Measurements from ENCODE around the gene SKIC8.

SKIC8 gene

DNA sequence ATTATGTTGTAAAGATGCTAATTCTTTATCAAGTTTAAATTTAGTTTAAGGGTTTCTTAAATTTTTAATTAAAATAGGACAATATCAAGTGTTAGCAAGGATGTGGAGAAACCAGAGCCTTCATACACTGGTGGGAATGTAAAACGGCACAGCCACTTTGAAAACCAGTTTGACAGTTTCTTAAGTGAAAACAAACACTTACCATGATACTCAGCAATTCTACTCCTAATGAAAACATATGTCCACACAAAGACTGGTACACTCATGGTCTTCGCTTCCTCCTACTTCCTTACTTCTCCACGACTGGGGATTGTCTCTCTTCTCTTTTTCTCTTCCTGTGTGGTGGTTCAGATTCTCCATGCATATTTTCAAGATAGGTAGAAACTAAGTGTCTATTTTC, 9.2 kb downstream of the SKIC8 start:
- no peak for DNase-seq

DNA sequence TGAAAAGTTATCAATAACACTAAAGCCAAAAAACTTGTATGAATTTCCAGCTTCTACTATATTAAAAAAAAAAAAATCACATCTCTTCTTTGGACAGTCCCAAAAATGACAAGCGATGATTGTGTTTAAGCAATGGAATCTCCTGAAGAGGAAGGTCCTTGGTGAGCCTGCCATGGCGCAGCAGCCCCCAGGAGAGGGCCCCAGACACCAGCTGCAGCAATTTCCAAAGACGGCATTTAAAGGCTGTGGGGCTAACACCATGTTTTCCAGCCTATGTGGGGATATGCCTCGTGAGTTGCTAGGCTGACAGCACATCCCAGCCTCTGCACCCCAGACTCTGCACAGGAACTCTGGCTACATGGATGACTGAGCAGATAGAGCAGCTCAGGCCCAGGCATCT, 14.7 kb downstream of the SKIC8 start:
- no peak for DNase-seq

DNA sequence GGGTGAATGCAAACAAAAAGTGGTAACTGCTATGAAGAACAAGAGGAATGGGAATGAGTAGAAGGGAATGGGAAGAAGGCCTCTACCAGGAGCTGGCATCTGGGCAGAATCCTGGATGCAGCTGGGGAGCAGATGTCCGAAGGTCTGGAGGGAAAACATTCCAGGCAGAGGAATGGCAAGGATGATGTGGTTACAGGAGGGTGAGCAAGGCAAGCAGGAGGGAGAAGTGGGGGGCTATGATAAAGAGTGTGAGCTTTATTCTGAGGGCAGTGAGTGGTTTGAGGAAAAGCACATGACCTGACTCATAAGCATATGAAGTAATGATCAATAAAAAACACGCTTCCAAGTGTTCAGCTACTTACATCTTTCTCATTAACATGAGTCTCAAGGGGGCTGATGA, 17.1 kb downstream of the SKIC8 start:
- DNase-seq: no peak

DNA sequence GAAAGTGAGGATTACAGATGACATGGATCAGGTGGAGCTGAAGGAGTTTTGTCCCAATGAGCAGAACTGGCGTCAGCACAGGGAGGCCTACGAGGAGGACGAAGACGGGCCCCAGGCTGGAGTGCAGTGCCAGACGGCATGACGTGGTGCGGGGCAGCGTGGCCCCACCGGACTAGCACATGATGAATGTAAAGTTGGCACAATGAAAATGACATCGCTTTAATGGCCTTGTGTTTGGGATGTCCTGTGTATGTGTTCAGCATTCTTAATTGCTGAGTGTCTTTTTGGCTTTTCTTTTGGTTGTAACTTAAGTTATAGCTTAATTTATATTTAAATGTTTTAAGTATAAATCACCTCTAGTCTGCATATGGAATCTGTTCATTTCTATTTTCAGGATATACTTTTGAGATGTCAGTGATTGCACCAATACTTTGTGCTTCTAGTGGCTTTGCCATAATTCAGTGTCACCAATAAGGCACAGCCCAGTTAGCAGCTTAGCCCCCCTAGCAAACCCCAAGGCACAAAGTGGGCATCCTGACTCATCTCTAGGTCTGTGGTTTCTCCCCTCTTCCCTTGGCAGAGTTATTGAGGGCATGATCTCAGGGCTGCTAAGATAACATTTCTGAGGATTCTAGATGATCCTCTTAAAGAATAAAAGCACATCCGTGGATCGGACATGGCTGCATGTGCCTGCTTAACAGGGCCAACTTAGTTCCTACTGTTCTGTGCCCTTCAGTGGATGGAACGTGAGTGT, 18.9 kb downstream of the SKIC8 start:
- DNase-seq: no peak

DNA sequence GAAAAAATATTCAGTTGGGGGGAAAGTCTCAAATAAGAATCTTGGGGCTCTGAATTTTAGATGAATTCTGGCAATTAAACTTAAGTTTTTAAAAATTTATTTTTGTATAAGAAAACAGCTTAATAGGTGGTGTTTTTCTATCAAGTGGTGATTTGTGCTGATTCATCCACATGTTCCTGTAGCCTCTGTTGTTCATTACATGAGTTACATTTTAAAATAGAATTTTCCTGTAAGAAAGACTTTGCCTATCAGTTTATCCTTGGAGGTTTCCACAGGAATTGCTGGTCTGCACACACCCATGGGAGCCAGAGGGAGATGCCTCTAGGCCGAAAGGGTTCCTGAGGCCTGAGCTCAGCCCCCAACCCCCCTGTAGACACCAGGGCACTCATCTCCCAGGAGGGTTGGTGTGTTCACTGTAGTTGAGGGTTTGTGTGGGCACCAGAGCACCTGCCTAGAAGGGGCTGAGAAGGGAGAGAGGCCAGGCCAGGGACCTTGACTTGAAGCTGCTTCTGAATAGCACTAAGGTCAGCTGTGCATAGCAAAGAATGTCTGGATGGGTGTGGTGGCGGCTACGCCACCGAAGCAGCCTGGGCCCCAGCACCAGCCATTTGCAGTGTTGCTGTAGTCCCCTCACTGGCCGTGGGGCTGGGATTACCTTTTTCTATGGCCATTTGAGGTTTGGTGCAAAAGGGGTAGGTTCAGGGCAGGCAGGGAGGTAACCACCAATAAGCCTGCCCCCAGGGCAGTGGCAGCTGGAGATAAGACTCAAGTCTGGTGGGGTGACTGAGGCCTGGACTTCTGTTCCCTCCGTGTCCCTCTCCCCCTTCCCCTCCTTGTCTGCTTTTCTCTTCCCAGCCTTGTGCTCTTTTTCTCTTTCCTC, 23.1 kb downstream of the SKIC8 start:
- no peak for DNase-seq

DNA sequence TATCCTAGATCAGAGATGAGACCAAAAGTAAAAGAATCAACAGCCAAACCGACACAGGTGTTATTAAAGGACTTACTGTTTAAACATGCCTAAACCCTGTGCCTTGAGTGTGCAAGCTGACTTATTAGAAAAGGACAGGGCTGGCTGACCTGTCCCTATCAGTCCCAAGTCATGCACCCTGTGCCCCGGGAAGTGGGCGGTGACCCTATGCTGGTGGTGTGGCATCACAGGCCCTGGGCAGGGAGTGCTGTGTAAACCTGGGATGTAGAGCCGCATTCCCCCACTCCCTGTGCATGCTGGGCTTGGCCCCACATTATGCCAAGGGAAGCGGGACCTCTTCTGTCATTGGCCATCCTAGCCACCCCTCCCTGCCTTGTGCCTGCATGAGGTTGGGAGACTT, 24.4 kb downstream of the SKIC8 start:
- DNase-seq: no peak

DNA sequence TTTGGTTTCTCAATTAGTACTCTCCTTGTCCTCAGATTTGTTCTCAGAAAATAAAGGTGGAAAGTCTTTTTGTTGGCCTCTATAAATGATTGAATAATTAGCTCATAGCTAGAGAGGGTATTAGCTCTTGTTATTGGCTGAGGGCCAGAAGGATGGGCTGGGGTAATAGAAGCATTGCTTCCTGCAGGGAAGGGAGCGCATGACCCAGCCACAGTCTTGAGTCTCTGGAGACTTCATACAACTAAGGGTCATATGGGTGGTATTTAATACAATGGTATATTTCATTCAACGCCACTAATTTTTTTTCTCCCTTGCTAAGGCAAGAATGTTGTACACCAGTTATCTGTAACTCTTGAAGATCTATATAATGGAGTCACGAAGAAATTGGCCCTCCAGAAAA, 26.6 kb downstream of the SKIC8 start:
- no peak for DNase-seq

DNA sequence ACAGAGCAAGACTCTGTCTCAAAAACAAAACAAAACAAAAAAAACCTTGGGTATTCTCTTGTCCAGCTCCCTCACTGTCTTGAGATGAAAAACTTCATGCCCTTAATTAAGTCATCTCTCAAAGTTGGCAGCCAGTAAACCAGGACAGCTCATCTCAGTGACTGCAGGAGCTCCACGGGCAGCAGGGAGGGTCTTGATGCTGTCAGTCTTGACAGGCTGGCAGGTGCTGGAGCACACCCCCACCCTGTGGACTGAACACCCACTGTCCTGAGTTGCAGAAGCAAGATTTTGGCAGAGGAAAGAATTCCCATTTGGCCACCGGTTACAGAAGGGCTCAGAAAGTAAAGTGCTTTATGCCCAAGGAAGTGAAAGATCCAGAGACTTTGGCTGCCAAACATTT, 27.1 kb downstream of the SKIC8 start:
- DNase-seq: no peak

DNA sequence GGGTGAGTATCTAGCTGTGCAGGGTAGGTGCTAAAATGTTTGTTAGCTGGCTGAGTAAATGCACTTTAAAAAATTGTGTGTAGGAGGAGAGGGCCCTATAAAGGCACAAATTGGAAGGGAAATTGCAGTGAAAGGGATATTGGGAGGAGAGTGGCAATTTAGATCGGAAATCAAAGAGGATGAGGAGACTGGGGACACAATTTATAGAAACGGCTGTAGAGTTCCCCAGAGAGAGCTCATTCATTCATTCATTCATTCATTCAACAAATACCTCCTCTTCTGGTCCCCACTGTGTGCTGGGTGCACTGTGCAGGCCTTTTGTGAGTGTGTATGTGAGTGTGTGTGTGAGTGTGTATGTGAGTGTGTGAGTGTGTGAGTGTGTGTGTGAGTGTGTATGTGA, 32.6 kb downstream of the SKIC8 start:
- no peak for DNase-seq

DNA sequence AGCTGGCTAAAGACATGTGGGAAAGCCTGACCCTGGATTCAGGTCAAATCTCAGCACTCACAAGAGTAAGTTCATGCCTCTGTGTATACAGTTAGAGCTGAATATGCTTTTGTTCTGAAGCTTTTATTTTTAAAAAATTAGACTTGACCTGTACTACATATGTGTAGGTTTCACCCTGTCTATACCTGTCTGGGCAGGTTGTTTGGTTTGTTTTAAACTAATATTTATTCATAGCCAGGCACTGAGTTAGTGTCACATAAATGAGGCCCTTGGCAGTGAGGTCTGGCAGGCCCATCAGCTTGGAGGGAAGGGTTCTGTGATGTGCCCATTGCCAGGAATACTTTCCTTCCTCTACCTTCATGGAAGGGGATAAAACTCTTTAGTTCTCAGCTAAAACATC, 33.2 kb downstream of the SKIC8 start:
- no peak for DNase-seq

DNA sequence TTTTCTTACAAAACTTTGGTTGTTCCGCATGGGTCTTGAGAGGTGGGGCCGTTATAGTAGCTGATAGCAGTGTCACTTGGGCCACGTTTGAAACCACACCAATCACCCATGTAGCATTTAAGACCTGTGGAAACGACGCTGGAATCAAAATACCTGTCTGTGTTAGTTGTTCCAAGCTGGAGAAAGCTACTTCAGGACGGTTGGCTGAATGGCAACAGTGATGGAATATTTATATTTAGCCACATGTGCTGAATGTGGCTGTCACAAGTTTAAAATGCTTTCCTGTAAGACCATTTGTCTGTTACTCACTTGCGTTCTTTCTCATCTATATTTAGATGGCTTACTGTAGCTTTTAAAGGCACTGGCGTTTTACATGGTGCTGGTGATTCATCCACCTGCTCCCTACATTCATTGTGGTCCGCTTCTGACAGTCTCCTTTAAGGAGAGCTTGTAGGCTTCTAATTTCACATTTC, 33.6 kb downstream of the SKIC8 start:
- DNase-seq: no peak

DNA sequence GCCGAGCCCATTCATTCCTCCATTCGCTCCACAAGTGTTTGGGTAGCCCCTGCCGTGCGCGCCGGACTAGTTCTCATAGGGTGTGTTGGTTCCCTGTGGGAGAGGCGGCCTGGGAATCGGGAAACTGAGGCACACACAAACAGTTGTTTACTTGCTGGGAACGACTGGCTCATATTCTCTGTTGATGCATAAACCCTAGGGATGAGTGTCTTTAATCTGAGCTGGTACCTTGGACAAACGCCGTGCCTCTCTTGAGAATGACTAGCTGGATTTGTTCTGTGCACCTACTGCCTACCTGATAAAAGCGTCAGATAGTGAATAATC, 34.3 kb downstream of the SKIC8 start:
- no peak for DNase-seq

DNA sequence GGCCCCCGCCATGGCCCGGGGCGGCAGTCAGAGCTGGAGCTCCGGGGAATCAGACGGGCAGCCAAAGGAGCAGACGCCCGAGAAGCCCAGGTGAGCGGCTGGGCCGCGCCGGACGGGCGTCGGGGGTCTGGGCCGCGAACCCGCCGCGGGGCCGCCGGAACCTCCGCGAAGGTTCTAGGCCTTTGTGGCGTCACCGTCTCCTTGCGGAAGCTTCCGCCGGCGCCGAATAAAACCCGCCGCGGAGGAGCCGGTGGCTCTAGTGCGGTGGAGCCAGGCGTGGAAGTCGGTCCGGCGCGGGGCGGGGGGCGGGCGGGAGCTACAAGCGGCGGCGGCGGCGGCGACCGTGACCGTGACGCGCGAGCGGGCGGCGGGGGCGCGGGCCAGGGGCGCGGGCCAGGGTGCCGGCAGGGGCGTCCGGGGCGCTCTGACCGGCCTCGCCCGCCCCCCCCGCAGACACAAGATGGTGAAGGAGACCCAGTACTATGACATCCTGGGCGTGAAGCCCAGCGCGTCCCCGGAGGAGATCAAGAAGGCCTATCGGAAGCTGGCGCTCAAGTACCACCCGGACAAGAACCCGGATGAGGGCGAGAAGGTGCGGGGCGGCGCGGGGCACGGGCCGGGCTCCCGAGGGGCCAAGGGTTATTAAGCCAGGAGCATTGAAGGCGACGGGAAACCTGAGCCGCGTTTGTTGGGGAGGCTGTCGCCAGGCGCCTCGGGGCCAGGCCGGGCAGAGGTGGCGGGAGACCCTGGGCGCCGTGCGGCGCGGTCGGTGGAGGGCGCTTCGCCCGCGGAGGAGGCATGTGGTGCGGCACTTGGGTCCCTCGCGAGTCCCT, 34.9 kb downstream of the SKIC8 start, which contains the start of gene DNAJA4:
TSS of gene DNAJA4 (plus strand) at position 259 of the 833 bp plus-strand sequence. CDS start at position 461, 202 bp downstream.
- peak; percentile 76 to 84 for DNase-seq

DNA sequence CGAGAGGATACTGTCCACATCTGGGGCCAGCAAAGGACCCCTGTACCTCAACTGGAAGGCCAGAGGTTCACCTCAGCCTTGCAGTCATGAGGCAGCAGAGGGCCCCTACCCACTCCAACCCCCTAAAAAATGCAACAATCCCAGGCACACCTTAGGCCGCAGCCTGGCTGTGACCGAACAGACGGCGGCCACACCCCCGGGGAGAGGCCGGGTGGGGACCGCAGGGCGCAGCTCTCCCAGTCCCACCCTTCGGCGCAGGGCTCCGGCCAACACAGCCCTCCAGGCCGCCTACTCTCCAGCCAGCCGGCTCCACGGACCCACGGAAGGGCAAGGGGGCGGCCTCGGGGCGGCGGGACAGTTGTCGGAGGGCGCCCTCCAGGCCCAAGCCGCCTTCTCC, 35.5 kb downstream of the SKIC8 start:
- DNase-seq: no peak

DNA sequence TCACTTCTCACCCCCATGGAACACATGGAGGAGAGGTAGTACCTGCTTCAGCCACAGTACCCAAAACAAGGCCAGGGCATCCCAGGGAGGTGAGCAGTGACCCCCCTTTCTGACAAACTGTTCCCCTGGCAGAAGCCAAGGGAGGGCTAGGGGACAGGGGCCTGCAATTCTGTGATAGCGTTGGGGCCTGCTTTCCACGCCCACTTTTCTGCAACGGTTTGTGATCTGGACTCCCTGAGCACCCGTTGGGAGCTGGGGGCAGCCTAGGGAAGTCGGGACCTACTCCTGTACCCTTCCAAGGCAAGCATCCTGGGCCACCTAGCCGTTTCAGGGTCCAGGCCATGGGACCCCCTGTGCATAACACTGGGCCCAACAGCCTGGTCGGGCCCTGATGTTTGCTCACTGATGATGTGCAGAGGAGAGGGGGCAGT, 36.0 kb downstream of the SKIC8 start:
- no peak for DNase-seq

DNA sequence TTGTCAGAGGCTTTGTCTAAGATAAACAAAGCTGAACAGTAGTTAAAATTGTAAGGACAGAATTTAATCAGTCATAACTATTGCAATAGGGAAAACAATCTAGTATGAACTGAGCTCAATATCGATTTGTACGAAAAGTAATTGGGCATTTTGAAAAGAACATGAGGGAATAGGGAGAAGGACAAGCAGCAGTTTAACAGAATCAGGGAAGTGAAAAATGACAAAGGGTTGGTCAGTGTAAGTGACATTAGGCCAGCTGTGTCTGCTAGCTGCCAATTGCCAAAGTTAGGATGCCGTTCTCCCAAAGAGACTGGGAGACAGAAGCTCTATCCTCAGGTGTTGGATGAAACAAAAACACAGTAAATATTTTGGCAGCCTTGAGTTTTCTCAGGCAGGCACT, 38.3 kb downstream of the SKIC8 start:
- no peak for DNase-seq

DNA sequence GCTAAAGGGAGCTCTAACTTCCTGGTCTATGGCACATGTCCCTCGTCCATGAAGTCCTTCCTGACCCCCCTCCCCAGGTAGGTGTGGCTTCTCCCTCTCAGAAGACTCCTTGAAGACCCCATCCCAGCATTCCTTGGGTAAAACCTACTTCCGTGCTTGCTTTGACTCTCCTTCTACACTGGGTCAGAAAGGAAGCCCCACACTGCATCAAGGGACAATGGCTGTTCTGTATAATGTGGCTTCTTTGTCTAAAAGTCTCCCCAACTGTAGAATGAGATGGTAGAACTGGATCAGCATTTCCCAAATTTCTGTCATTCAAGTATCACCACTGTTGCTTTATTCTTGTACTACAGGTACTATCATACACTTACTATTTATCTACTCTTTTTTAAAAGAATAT, 38.9 kb downstream of the SKIC8 start:
- DNase-seq: no peak

DNA sequence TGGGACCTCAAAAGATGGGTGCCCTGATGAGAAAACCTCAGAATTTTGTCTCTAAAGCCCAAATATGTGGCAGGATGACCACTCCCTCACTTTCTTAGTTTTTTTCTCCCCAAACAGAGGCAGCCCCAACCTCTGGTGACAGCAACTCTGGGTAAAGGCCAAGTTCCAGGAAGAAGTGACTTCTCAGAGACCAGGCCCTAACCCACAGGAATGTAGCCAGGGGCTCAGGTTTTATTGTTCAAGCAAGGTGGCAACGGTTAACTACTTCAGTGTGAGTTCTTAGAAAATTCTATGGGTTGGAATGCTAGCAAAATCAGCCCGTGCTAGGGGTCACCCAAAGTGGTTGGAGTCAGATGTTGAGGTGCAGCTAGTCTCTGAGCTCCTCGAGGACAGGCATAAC, 40.2 kb downstream of the SKIC8 start:
- DNase-seq: no peak

DNA sequence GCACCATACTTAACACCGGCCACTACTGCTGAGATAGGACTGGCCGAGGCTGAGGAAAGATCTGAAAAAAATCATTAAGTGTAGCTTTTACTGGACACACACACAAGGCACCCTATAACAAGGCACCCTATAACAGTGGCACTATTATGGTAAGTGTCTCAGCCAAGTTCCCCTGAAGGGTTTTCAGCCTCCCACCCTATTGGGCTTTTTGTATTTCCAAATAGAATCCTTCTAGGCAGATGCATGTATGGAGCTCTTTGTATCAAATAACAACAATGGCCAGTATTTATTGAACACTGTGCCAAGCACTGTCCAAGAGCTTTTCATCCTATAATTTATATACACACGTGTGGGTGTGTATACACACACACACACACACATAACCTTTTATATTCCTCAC, 41.7 kb downstream of the SKIC8 start:
- DNase-seq: no peak

DNA sequence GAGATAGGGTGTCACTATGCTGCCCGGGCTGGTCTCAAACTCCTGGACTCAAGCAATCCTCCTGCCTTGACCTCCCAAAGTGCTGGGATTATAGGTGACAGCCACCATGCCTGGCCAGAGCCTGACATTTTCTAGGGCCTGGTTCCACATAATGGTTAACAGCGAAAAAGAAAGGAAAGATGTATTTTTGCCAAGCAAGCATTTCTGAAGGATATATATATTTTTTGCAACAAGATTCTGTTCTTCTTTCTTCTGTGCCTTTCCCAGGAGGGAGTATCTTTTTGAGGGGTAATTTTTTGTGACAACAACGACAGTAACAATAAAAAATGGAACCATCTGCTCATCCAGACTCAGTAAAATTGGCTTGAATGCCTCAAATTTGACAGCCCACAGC, 43.4 kb downstream of the SKIC8 start:
- no peak for DNase-seq

DNA sequence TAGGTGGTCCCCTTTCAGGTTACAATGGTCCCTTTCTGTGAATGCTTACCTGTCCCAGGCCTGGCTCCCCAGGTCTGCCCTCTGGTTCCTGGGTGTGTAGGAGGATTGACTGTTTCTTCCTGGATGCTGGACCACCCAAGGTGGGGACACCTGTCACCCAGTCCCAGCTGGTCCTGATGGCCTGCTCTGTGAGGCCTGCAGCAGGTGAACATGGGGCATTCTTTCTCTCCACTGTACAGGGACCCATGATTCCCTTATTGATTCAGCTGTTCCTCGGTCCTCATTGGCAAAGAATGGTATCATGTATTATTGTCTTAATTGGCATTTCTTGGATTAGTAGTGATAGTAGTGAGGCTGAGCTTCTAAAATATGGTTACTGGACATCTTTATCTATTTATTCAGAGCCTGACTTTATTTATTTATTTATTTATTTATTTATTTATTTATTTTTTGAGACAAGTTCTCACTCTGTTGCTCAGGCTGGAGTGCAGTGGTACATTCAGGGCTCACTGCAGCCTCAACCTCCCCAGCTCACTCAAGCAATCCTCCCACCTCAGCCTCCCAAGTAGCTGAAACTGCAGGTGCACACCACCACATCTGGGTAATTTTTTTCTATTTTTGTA, 43.9 kb downstream of the SKIC8 start:
- no peak for DNase-seq

DNA sequence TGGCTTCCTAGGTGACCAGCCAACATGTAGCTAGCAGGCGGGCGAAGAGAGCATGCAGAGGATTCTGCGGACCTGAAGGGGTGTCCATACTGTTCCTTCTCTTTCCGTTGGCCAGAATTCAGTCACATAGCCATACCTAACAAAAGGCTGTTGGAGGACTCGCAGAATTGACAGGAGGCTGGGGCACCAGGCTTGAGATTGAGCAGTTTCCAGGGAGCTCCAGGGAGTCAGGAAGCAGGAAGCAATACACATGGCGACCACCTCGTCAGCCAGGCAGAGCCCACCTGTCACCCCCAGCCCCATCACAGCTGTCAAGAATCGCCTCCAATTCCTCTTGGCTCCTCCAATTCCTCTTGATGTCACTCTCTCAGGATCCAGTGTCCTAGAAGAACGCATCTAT, 48.3 kb downstream of the SKIC8 start:
- DNase-seq: no peak

DNA sequence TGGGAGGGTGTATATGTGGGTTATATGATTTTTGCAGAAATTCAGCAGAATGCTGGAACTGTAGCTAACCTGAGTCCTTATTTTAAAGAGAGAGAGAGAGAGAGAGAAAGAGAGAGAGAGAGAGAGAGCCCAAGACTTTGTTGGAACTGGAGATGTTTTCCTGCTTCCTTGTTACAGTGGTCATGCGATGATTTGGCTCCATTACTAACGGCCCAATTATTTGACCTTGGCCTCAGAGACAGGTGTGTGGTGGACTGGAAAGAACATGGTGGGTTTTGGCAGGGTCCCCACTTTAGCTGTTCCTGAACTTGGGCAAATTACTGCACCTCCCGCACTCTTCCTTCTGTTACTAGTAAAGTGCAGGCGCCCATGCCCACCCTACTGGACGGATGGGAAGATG, 50.3 kb downstream of the SKIC8 start:
- no peak for DNase-seq
